A673 (cell line): ENCODE measurements around the gene HOXC10.

ENCODE experiments used
- CTCF ChIP-seq: fragments of 300-800, 200-600 bp; sonication (generic); conservative IDR thresholded peaks from 2 replicates; pipeline ENCODE4 v1.5.1; 2017; ENCODE audit warnings: low read depth, mild to moderate bottlenecking, antibody characterized with exemption, low read length, moderate library complexity, mixed read lengths
- EZH2 ChIP-seq: fragments of 200-600 bp; sonication (generic); IDR thresholded peaks from 2 replicates; pipeline ENCODE4 v1.6.1; 2017; ENCODE audit warnings: borderline replicate concordance, low read depth, mild to moderate bottlenecking, mixed read lengths, antibody characterized with exemption, low read length; ENCODE audit not compliant: poor library complexity, severe bottlenecking

GRCh38 chr12:53944209-53944608 is 40.7 kb upstream of the HOXC10 start:
- TF ChIP-seq CTCF (no peak), EZH2 (no peak)
